H1 (cell line): ENCODE data around the gene GADL1. TPM values are rescaled to one million over a fixed set of nuclear protein-coding genes. Genes with fewer than 3 reads are reported as not detected.

ENCODE experiments used
- CTCF ChIA-PET: fragments of 300-600 bp; sonication (Branson Sonifier 250); formaldehyde crosslinking; loops from one replicate; lab custom pipeline; 2021; ENCODE audit not compliant: partially characterized antibody; lab: Charles Lee
- POLR2A ChIA-PET: fragments of 300-600 bp; sonication (Branson Sonifier 250); formaldehyde crosslinking; loops from one replicate; lab custom pipeline; 2021; ENCODE audit warnings: inconsistent platforms; ENCODE audit not compliant: partially characterized antibody; lab: Charles Lee
- DNase-seq, 2 experiments: peaks; one replicate each; pipeline versions ENCODE4 v3.0.0 to v3.0.0-alpha.2; 2010 to 2022; ENCODE audit warnings: low spot score in 2 of 2, low read depth in 1 of 2, mixed read lengths in 1 of 2
- FAIRE-seq: peaks from 2 replicates; lab custom pipeline; 2011; peaks lifted over from hg19 to GRCh38; lab: Jason Lieb, UNC
- H2AFZ ChIP-seq: 2 replicates; pipeline ENCODE4 v1.8.1; 2012; ENCODE audit warnings: low read length, inconsistent platforms
- H2AK5ac ChIP-seq: 2 replicates; pipeline ENCODE4 v1.6.1; 2013; ENCODE audit warnings: low read depth, low read length
- H2BK120ac ChIP-seq: replicated peaks from 2 replicates; pipeline ENCODE3; 2013; ENCODE audit warnings: low read depth, low read length, inconsistent platforms
- H2BK12ac ChIP-seq: 2 replicates; pipeline ENCODE4 v1.6.1; 2013; ENCODE audit warnings: low read depth, low read length
- H2BK15ac ChIP-seq: 2 replicates; pipeline ENCODE4 v1.6.1; 2013; ENCODE audit warnings: low read length
- H2BK20ac ChIP-seq: 2 replicates; pipeline ENCODE4 v1.6.1; 2013; ENCODE audit warnings: low read length
- H2BK5ac ChIP-seq: 2 replicates; pipeline ENCODE4 v1.6.1; 2013; ENCODE audit warnings: low read depth, low read length
- H3K14ac ChIP-seq: 2 replicates; pipeline ENCODE4 v1.6.1; 2013; ENCODE audit warnings: inconsistent platforms; ENCODE audit not compliant: insufficient read length
- H3K18ac ChIP-seq: 2 replicates; pipeline ENCODE4 v1.6.1; 2013; ENCODE audit warnings: low read length; ENCODE audit errors: extremely low read depth
- H3K23ac ChIP-seq: 2 replicates; pipeline ENCODE4 v1.6.1; 2013; ENCODE audit warnings: inconsistent platforms; ENCODE audit not compliant: insufficient read length
- H3K23me2 ChIP-seq: 2 replicates; pipeline ENCODE4 v1.6.1; 2013; ENCODE audit warnings: low read depth, low read length
- H3K27ac ChIP-seq: 2 replicates; pipeline ENCODE4 v1.6.1; 2011; ENCODE audit warnings: low read depth, low read length, inconsistent platforms
- H3K27me3 ChIP-seq, 4 experiments: replicated peaks in 1 of 4; 1 replicate in 1 of 4; 2 replicates in 3 of 4; pipeline versions ENCODE4 v1.6.1 to v1.8.1; 2011 to 2013; ENCODE audit warnings: low read length in 3 of 4, mild to moderate bottlenecking in 3 of 4, inconsistent platforms in 2 of 4, mixed read lengths in 2 of 4, moderate library complexity in 1 of 4; ENCODE audit not compliant: control insufficient read depth in 3 of 4, insufficient read depth in 3 of 4; ENCODE audit errors: extremely low read depth in 1 of 4
- H3K36me3 ChIP-seq, 4 experiments: 2 replicates each; pipeline versions ENCODE4 v1.6.1 to v1.8.1; 2011 to 2013; ENCODE audit warnings: mild to moderate bottlenecking in 4 of 4, low read length in 3 of 4, moderate library complexity in 2 of 4, control low read depth in 1 of 4, inconsistent platforms in 1 of 4; ENCODE audit not compliant: insufficient read depth in 4 of 4, control insufficient read depth in 2 of 4
- H3K4ac ChIP-seq: replicated peaks from 2 replicates; pipeline ENCODE3; 2013; ENCODE audit warnings: low read length, low read depth, mixed read lengths, inconsistent platforms; ENCODE audit not compliant: insufficient read length
- H3K4me1 ChIP-seq, 4 experiments: replicated peaks in 1 of 4; 1 replicate in 1 of 4; 2 replicates in 3 of 4; pipeline versions ENCODE4 v1.6.1 to v1.8.1; 2011 to 2013; ENCODE audit warnings: low read length in 3 of 4, inconsistent platforms in 2 of 4, mixed read lengths in 1 of 4; ENCODE audit not compliant: insufficient read depth in 4 of 4, control insufficient read depth in 3 of 4
- H3K4me2 ChIP-seq, 2 experiments: 2 replicates each; pipeline versions ENCODE4 v1.6.1 to v1.8.1; 2011 to 2013; ENCODE audit warnings: low read depth in 2 of 2, low read length in 2 of 2, control low read depth in 1 of 2, inconsistent platforms in 1 of 2, mild to moderate bottlenecking in 1 of 2; ENCODE audit not compliant: insufficient read depth in 1 of 2
- H3K4me3 ChIP-seq, 4 experiments: fragments of 200-600, 300-600 bp in 1 of 4; sonication (generic), shearing (Covaris generic), sonication (Bioruptor Twin) in 1 of 4; 2 replicates each; pipeline versions ENCODE4 v1.5.1 to v1.8.1; 2011 to 2016; ENCODE audit warnings: low read length in 4 of 4, low read depth in 3 of 4, control low read depth in 2 of 4, inconsistent platforms in 2 of 4, mild to moderate bottlenecking in 2 of 4, mixed read lengths in 1 of 4, moderate library complexity in 1 of 4; ENCODE audit not compliant: insufficient read depth in 2 of 4; ENCODE audit errors: extremely low read depth in 1 of 4
- H3K56ac ChIP-seq: replicated peaks from 2 replicates; pipeline ENCODE3; 2013; ENCODE audit warnings: low read depth, mild to moderate bottlenecking, mixed read lengths, low read length, inconsistent platforms; ENCODE audit not compliant: insufficient read length
- H3K79me1 ChIP-seq: 2 replicates; pipeline ENCODE4 v1.6.1; 2013; ENCODE audit warnings: low read depth, low read length, control low read depth
- H3K79me2 ChIP-seq, 2 experiments: 2 replicates each; pipeline versions ENCODE4 v1.6.1 to v1.8.1; 2012 to 2013; ENCODE audit warnings: low read length in 2 of 2, mild to moderate bottlenecking in 2 of 2, inconsistent platforms in 1 of 2; ENCODE audit not compliant: insufficient read depth in 2 of 2, control insufficient read depth in 1 of 2
- H3K9ac ChIP-seq, 4 experiments: replicated peaks in 1 of 4; 1 replicate in 1 of 4; 2 replicates in 3 of 4; pipeline versions ENCODE4 v1.6.1 to v1.8.1; 2011 to 2013; ENCODE audit warnings: low read depth in 3 of 4, low read length in 3 of 4, control low read depth in 2 of 4, mild to moderate bottlenecking in 2 of 4, moderate library complexity in 2 of 4, inconsistent platforms in 1 of 4; ENCODE audit errors: extremely low read depth in 1 of 4
- H3K9me3 ChIP-seq, 2 experiments: 2 replicates each; pipeline versions ENCODE4 v1.6.1 to v1.8.1; 2012 to 2013; ENCODE audit warnings: mild to moderate bottlenecking in 2 of 2, moderate library complexity in 2 of 2, control low read depth in 1 of 2, inconsistent platforms in 1 of 2, low read depth in 1 of 2, low read length in 1 of 2, mixed read lengths in 1 of 2; ENCODE audit not compliant: insufficient read depth in 2 of 2
- H4K20me1 ChIP-seq, 2 experiments: replicated peaks in 1 of 2; 2 replicates each; pipeline versions ENCODE3 to v1.8.1; 2011 to 2013; ENCODE audit warnings: inconsistent platforms in 2 of 2, low read length in 2 of 2, mild to moderate bottlenecking in 1 of 2; ENCODE audit not compliant: insufficient read depth in 2 of 2, control insufficient read depth in 1 of 2
- H4K5ac ChIP-seq: 2 replicates; pipeline ENCODE4 v1.6.1; 2013; ENCODE audit warnings: low read length, low read depth, mixed read lengths, inconsistent platforms; ENCODE audit not compliant: insufficient read length
- H4K8ac ChIP-seq: 2 replicates; pipeline ENCODE4 v1.8.0; 2013; ENCODE audit warnings: mild to moderate bottlenecking, moderate library complexity, low read length, inconsistent platforms; ENCODE audit not compliant: insufficient read depth; ENCODE audit errors: extremely low read depth
- H4K91ac ChIP-seq: replicated peaks from 2 replicates; pipeline ENCODE3; 2013; ENCODE audit warnings: low read length, mixed read lengths, inconsistent platforms; ENCODE audit not compliant: insufficient read length
- EGR1 ChIP-seq: IDR thresholded peaks from 2 replicates; pipeline ENCODE4 v1.6.1; 2011; ENCODE audit warnings: low read depth, low read length, borderline replicate concordance
- KDM5A ChIP-seq: fragments of 200-600 bp; IDR thresholded peaks from 2 replicates; pipeline ENCODE4 v1.7.1; 2012; ENCODE audit warnings: mild to moderate bottlenecking, low read length, inconsistent platforms, mixed read lengths
- PHF8 ChIP-seq: fragments of 200-600 bp; sonication (generic); conservative IDR thresholded peaks from 2 replicates; pipeline ENCODE4 v1.7.1; 2012; ENCODE audit warnings: low read depth, mild to moderate bottlenecking, inconsistent platforms, low read length, moderate library complexity
- WGBS, 2 experiments: shearing (Covaris generic) in 1 of 2; methylation state at CpG; one replicate each; pipeline versions ENCODE4 v1.1.6 to v1.1.7; 2013 to 2015; ENCODE audit warnings: low lambda C conversion rate in 2 of 2, mixed read lengths in 2 of 2, inconsistent platforms in 1 of 2, low coverage in 1 of 2, missing lambda C conversion rate in 1 of 2; ENCODE audit not compliant: insufficient replicate concordance in 2 of 2, insufficient coverage in 1 of 2, insufficient read length in 1 of 2; ENCODE audit errors: extremely low coverage in 1 of 2, missing lambda C conversion rate in 1 of 2; 5-methylcytosine and 5-hydroxymethylcytosine counted together
- polyA plus RNA-seq, 7 experiments: library from polyadenylated mRNA; depleted of rRNA in 3 of 7; stranded (reverse) in 5 of 7; unstranded in 2 of 7; fragments of >200 nt in 5 of 7; fragments of 200-250 nt in 2 of 7; gene quantifications; 1 replicate in 5 of 7; 2 replicates in 1 of 7; 4 replicates in 1 of 7; pipeline versions ENCODE4 v1.2.1 to v1.2.3, GENCODE V29; 2011 to 2013; ENCODE audit warnings: missing spikeins in 2 of 7, mixed read lengths in 2 of 7
- total RNA-seq: library from RNA; stranded (reverse); fragmentation: NEBNext Ultra II Directional; extraction: Animal tissue kit (Norgen Biotek cat#: 25700); gene quantifications from 2 replicates; pipeline ENCODE4 v1.2.1, GENCODE V29; 2021

GADL1 gene
- total and polyA plus RNA-seq, 2 of the 8 experiments (the other 6 are each of a cell fraction or from before 2014, with no cell fraction given), result 0.03 to 0.30 TPM

DNA sequence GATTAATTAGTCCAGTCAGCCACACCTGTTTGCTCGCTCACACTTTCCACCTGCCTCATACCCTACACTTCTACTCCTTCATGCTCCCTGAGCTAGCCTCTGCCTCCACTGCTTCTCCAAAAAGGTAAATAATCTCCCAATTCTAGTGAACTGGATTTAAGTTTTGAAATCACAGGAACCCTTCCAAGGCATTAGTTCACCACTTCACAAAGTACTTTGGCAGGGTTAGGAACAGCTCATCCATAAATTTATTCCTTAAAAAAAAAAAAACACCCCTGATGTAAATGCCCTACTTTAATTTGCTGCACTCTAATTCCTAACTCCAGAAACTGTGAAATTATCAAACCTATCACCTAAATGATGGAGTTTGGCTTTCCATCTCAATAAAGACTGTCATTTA, 58.3 kb downstream of the GADL1 start:
- Histone ChIP-seq H2BK5ac (no peak overlapping the region), H3K79me1 (no peaks in the 10 kb centered on the region), H3K23me2 (no peaks in the 10 kb centered on the region), H3K9ac (no peak overlapping the region), H3K4me1 (no peaks in the 10 kb centered on the region; a peak in 2 of 7 replicates), H3K4ac (no peak overlapping the region), H3K27ac (no peak overlapping the region), H4K8ac (no peak overlapping the region), H4K5ac (no peak overlapping the region), H3K18ac (no peak overlapping the region), H2BK20ac (no peak overlapping the region), H3K23ac (no peak overlapping the region), H3K36me3 (no peaks in the 10 kb centered on the region), H4K91ac (no peak overlapping the region), H2BK15ac (no peak overlapping the region), H3K27me3 (no peaks in the 10 kb centered on the region), H2BK12ac (no peak overlapping the region; the same call in 1 of the 2 replicates), H3K4me3 (no peak overlapping the region), H3K56ac (no peak overlapping the region), H2AFZ (0 out of 2 replicates have a peak overlapping the region, but pooled peaks have one; percentile 5), H3K9me3 (no peaks in the 10 kb centered on the region), H3K14ac (no peak overlapping the region), H2AK5ac (no peak overlapping the region), H4K20me1 (no peaks in the 10 kb centered on the region), H3K79me2 (no peaks in the 10 kb centered on the region), H3K4me2 (no peak overlapping the region), H2BK120ac (no peak overlapping the region)
- POLR2A ChIA-PET, result no interaction called here
- 100% methylated on average over 1 of the region's 1 CpG; no CpG with 5 or more reads in 1 of the 2 experiments for WGBS, 2 experiments
- FAIRE-seq (no peak), DNase-seq (no peak)
- CTCF ChIA-PET, result no interaction called here
- TF ChIP-seq PHF8 (no peak), EGR1 (no peak), KDM5A (no peak)
